Measurements from ENCODE around the gene SLC24A5. TPM values are rescaled to one million over a fixed set of nuclear protein-coding genes. Genes with fewer than 3 reads are reported as not detected.

SLC24A5 gene
- total and polyA plus RNA-seq, 9 donors = 0.04 to 2.3 (median 0.13) TPM; not detected in 4

DNA sequence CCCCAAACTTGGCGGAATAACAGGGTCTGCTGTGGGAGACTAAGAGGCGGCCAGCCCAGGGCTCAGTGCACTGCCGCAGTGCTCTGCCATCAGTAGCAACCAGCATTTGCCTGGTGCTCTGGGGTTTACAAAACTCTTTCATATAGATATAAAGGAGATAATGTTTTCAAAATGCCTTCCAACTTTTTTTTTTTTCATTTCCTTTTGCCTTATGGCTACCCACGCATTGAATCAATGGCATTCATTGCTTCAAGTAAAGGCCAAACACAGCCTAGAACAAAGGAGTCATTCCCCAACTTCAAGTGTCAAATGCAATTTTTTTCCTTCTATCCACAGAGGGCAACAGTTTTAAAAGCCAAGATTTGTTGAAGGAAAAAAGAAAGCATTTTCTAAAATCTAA is 11.6 kb upstream of the SLC24A5 start:
- no peak overlapping the region for H3K4me3 ChIP-seq (ENCODE audit: low read length)
- H3K27me3 ChIP-seq (ENCODE audit: control insufficient read depth, insufficient read depth, low read length) = peaks cover 3% of the 10 kb centered on the region
- no peak for DNase-seq
- H3K9me3 ChIP-seq (replicated peaks; ENCODE audit: control insufficient read depth, low read depth, low read length) = no peaks in the 10 kb centered on the region
- no peaks in the 10 kb centered on the region for H3K36me3 ChIP-seq (ENCODE audit: control insufficient read depth, insufficient read depth, low read length)
- no peaks in the 10 kb centered on the region for H3K4me1 ChIP-seq (ENCODE audit: control insufficient read depth, insufficient read depth, low read length)
- no peak overlapping the region for H3K27ac ChIP-seq (ENCODE audit: low read length)
- WGBS (ENCODE audit: insufficient coverage) = no CpG with 5 or more reads among the region's 4 CpGs

DNA sequence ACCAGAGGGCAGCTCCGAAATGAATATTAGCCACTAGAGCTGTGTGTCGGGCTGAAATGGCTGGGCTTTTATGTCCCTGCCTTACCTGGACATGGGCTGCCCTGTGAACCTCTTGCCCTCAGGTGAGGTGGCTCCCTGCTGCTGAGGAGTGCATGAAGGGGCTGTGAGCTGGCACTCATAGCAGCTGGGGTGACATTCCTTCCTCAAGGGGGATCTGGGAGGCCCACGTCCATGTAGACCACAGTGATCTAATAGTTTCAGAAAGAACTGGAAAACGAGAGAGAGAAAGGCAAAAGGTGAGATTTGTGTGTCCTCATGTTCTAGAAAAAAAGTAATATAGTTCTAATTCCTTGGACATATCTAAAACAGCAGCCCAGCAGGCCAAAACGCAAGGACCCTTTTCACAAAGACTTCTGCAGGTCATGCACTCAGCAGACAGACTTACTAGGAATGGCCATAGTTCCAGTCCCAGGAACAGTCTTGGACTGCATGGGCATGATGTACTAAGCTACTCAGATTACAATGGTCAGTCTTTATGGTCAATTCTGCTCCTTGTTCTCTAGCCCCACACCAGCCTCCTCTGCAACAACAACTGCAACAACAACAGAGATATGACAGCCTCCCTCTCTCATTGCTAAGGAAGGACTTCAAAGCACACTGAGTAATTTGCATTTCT is 10.8 kb upstream of the SLC24A5 start:
- H3K4me1 ChIP-seq (ENCODE audit: control insufficient read depth, insufficient read depth, low read length) = no peaks in the 10 kb centered on the region
- no peaks in the 10 kb centered on the region for H3K36me3 ChIP-seq (ENCODE audit: control insufficient read depth, insufficient read depth, low read length)
- H3K4me3 ChIP-seq (ENCODE audit: low read length) = no peak overlapping the region
- WGBS (ENCODE audit: insufficient coverage) = 94% methylated on average over 3 of the region's 5 CpGs
- H3K9me3 ChIP-seq (replicated peaks; ENCODE audit: control insufficient read depth, low read depth, low read length) = no peaks in the 10 kb centered on the region
- H3K27me3 ChIP-seq (ENCODE audit: control insufficient read depth, insufficient read depth, low read length) = peaks cover 3% of the 10 kb centered on the region
- no peak for DNase-seq
- no peak overlapping the region for H3K27ac ChIP-seq (ENCODE audit: low read length)

DNA sequence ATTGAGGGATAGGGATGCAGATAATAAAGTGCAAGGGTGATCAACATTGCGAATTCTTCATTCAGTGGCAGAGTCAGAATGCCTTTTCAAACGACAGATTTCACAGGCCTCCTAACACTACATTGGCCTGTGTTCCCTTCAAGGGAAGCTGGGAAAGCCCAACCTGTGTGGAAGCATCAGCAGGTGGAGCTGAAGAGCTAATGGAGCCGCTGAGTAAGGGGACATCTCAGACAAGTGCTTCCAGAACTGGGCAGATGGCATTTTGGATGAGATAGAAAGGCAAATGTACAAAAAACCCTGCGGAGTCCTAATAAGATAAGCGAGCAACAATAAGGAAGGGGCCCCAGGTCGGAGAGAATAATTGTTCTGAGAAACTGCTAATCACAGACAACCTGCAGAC is 8.5 kb upstream of the SLC24A5 start:
- Histone ChIP-seq H3K36me3 (ENCODE audit: control insufficient read depth, insufficient read depth, low read length) (no peaks in the 10 kb centered on the region), H3K4me1 (ENCODE audit: control insufficient read depth, insufficient read depth, low read length) (no peaks in the 10 kb centered on the region), H3K4me3 (ENCODE audit: low read length) (no peak overlapping the region), H3K27me3 (ENCODE audit: control insufficient read depth, insufficient read depth, low read length) (peaks cover 3% of the 10 kb centered on the region), H3K27ac (ENCODE audit: low read length) (no peak overlapping the region), H3K9me3 (replicated peaks; ENCODE audit: control insufficient read depth, low read depth, low read length) (no peaks in the 10 kb centered on the region)
- 50% methylated on average over 2 of the region's 6 CpGs for WGBS (ENCODE audit: insufficient coverage)
- no peak for DNase-seq

DNA sequence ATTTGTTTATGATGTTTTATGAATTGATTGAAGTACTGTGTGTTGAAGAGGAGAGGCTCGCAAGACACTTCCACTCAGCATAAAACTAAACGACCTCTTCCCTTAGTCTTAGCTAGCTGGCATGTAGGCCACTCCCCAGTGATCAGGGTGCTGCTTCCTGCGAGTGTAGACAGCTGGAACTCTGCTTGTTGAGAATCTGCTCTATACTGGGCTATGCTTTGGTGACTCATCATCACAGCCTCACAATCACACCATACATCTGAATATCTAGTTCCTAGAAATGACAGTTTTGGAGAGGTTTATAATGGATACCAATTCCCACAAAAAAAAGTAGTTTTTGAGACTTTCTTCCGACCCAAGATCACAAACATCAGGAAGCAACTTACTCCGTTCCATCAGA is 1.5 kb upstream of the SLC24A5 start:
- Histone ChIP-seq H3K4me3 (ENCODE audit: low read length) (no peak overlapping the region), H3K9me3 (replicated peaks; ENCODE audit: control insufficient read depth, low read depth, low read length) (no peaks in the 10 kb centered on the region), H3K27me3 (ENCODE audit: control insufficient read depth, insufficient read depth, low read length) (no peaks in the 10 kb centered on the region), H3K27ac (ENCODE audit: low read length) (no peak overlapping the region), H3K4me1 (ENCODE audit: control insufficient read depth, insufficient read depth, low read length) (no peaks in the 10 kb centered on the region), H3K36me3 (ENCODE audit: control insufficient read depth, insufficient read depth, low read length) (no peaks in the 10 kb centered on the region)
- DNase-seq = no peak
- WGBS (ENCODE audit: insufficient coverage) = 80% methylated on average over 2 of the region's 5 CpGs

DNA sequence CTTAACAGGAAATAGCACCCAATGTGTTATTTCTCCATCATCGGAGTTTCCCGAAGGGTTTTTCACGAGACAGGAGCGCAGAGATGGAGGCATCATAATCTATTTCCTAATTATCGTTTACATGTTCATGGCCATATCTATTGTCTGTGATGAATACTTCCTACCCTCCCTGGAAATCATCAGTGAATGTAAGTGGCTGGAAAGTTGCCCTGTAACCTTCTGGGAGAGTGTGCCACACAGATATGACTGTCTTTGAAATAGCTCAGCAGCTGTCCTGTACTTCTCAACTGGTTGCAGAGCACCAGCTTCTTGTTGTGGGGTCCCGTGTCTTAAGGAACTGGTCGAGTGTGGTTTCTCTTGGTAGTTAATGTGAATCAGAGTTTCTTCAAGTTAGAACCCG is 1.1 kb downstream of the SLC24A5 start:
- WGBS (ENCODE audit: insufficient coverage) = no CpG with 5 or more reads among the region's 8 CpGs
- H3K4me3 ChIP-seq (ENCODE audit: low read length) = no peak overlapping the region
- no peaks in the 10 kb centered on the region for H3K27me3 ChIP-seq (ENCODE audit: control insufficient read depth, insufficient read depth, low read length)
- H3K36me3 ChIP-seq (ENCODE audit: control insufficient read depth, insufficient read depth, low read length) = no peaks in the 10 kb centered on the region
- H3K9me3 ChIP-seq (replicated peaks; ENCODE audit: control insufficient read depth, low read depth, low read length) = no peaks in the 10 kb centered on the region
- no peak for DNase-seq
- no peak overlapping the region for H3K27ac ChIP-seq (ENCODE audit: low read length)
- no peaks in the 10 kb centered on the region for H3K4me1 ChIP-seq (ENCODE audit: control insufficient read depth, insufficient read depth, low read length)

DNA sequence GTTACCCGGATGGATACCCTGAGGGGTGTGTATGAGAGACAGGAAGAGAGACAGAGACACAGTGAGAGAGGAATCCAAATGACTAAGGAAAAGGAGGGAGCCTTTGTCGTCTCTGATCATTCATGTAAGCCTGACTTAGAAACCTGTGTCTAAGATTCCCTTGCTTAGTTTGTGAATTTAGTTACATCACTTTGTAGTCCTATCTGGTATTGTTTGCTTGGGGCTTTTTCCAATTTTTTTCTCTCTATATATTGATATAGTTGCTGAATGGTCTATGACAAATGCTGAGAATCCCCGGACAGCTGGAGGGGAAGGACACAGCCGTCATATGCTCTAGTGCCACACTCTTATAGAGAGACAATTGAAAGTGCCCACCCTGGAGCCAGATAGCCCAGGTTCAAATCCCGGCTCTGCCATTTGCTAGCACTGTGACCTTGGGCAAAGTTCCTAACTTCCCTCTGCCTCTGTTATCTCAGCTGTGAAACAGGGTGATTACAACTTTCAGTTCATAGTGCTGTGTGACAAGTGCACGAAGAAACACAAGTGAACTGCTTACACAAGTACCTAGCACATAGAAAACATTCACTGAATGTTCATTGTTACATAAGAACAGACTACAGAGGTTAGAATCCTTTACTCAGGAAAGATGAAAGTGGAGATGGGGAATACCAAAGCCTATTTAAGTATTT is 6.0 kb downstream of the SLC24A5 start:
- no peaks in the 10 kb centered on the region for H3K36me3 ChIP-seq (ENCODE audit: control insufficient read depth, insufficient read depth, low read length)
- DNase-seq = no peak
- no peak overlapping the region for H3K4me3 ChIP-seq (ENCODE audit: low read length)
- 100% methylated on average over 2 of the region's 6 CpGs for WGBS (ENCODE audit: insufficient coverage)
- H3K27ac ChIP-seq (ENCODE audit: low read length) = no peak overlapping the region
- H3K9me3 ChIP-seq (replicated peaks; ENCODE audit: control insufficient read depth, low read depth, low read length) = no peaks in the 10 kb centered on the region
- no peaks in the 10 kb centered on the region for H3K4me1 ChIP-seq (ENCODE audit: control insufficient read depth, insufficient read depth, low read length)
- no peaks in the 10 kb centered on the region for H3K27me3 ChIP-seq (ENCODE audit: control insufficient read depth, insufficient read depth, low read length)

DNA sequence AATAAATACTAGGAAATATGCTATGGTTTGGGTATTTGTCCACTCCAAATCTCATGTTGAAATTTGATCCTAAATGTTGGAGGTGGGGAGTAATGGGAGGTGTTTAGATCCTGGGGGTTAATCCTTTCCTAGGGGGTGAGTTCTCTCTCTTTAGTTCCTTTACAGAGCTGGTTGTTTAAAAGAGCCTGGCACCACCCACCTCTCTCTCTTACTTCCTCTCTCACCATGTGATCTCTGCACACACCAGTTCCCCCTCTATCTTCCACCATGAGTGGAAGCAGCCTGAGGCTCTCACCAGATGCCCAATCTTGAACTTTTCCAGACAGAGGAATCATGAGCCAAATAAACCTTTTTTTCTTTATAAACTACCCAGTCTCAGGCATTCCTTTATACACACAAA is 10.5 kb downstream of the SLC24A5 start:
- H3K9me3 ChIP-seq (replicated peaks; ENCODE audit: control insufficient read depth, low read depth, low read length) = no peaks in the 10 kb centered on the region
- H3K4me1 ChIP-seq (ENCODE audit: control insufficient read depth, insufficient read depth, low read length) = no peaks in the 10 kb centered on the region

DNA sequence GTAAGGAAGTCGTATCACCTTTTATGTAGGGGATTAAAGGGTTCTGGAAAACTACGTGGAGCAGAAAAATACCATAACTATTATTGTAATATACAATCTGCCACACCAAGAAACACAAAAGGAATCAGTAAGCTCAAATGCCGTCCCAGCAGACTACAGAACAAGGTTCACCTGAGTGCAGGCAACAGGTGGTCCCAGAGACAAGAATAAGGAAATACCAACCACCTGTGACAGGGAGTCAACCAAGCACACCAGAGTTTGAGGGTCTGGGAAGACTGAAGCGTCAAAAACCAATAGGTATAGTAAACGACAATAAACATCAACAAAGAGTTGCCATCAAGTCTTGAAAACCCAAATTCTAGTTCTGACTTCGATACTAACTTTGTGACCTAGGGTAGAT is 12.1 kb downstream of the SLC24A5 start:
- Histone ChIP-seq H3K4me3 (ENCODE audit: low read length) (no peak overlapping the region), H3K27me3 (ENCODE audit: control insufficient read depth, insufficient read depth, low read length) (no peaks in the 10 kb centered on the region), H3K36me3 (ENCODE audit: control insufficient read depth, insufficient read depth, low read length) (no peaks in the 10 kb centered on the region), H3K27ac (ENCODE audit: low read length) (no peak overlapping the region), H3K4me1 (ENCODE audit: control insufficient read depth, insufficient read depth, low read length) (no peaks in the 10 kb centered on the region), H3K9me3 (replicated peaks; ENCODE audit: control insufficient read depth, low read depth, low read length) (no peaks in the 10 kb centered on the region)
- DNase-seq = no peak
- no CpG with 5 or more reads among the region's 6 CpGs for WGBS (ENCODE audit: insufficient coverage)

More for the DNA sequence above, 10.5 kb downstream of the SLC24A5 start:
- Histone ChIP-seq H3K27me3 (ENCODE audit: control insufficient read depth, insufficient read depth, low read length) (no peaks in the 10 kb centered on the region), H3K36me3 (ENCODE audit: control insufficient read depth, insufficient read depth, low read length) (no peaks in the 10 kb centered on the region), H3K4me3 (ENCODE audit: low read length) (no peak overlapping the region), H3K27ac (ENCODE audit: low read length) (no peak overlapping the region)
- DNase-seq = no peak

DNA sequence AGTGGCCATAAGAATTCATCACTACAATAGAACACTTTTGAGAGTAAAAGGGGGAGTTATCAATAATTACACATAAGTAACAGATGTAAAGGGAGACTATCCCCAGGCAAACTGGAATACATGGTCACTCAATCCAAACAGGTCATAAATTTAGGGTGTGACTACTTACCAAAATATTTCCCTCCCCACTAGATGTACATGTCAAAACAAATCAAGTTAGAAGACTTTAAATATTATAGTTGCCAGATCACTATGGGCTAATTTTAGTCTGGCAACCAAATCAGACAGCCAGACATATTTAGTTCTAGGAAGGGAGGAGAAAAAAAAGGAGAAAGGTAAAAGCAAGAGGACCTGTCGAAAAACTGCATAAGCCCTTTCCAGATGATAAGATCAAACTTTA is 23.1 kb downstream of the SLC24A5 start:
- Histone ChIP-seq H3K4me1 (ENCODE audit: control insufficient read depth, insufficient read depth, low read length) (no peaks in the 10 kb centered on the region), H3K4me3 (ENCODE audit: low read length) (no peak overlapping the region), H3K9me3 (replicated peaks; ENCODE audit: control insufficient read depth, low read depth, low read length) (no peaks in the 10 kb centered on the region), H3K27me3 (ENCODE audit: control insufficient read depth, insufficient read depth, low read length) (no peaks in the 10 kb centered on the region), H3K36me3 (ENCODE audit: control insufficient read depth, insufficient read depth, low read length) (no peaks in the 10 kb centered on the region), H3K27ac (ENCODE audit: low read length) (no peak overlapping the region)
- WGBS (ENCODE audit: insufficient coverage) = no CpG with 5 or more reads among the region's 1 CpG
- no peak for DNase-seq

DNA sequence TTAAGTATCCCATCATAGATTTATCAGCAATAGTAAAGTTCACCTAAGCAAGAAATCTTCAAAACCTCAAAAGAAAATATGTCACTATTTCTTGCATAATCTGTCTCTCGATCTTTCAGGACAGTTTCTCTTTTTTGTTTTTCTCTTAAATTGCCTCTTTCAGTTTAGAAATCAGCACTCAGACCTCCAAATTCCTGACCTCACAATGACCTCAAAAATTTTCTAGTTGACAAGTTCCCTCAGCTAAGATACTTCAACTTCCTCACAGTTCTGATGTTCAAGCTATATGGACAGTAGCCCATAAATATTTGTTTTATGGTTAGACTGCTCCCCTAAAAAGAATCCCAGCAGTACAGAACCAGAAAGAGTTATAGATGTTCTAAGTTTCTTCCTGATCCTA is 24.1 kb downstream of the SLC24A5 start:
- Histone ChIP-seq H3K4me1 (ENCODE audit: control insufficient read depth, insufficient read depth, low read length) (no peaks in the 10 kb centered on the region), H3K27me3 (ENCODE audit: control insufficient read depth, insufficient read depth, low read length) (no peaks in the 10 kb centered on the region), H3K36me3 (ENCODE audit: control insufficient read depth, insufficient read depth, low read length) (no peaks in the 10 kb centered on the region), H3K4me3 (ENCODE audit: low read length) (no peak overlapping the region), H3K27ac (ENCODE audit: low read length) (no peak overlapping the region), H3K9me3 (replicated peaks; ENCODE audit: control insufficient read depth, low read depth, low read length) (no peaks in the 10 kb centered on the region)
- peak; percentile 30 for DNase-seq
- 29% methylated on average over 1 of the region's 1 CpG for WGBS (ENCODE audit: insufficient coverage)

DNA sequence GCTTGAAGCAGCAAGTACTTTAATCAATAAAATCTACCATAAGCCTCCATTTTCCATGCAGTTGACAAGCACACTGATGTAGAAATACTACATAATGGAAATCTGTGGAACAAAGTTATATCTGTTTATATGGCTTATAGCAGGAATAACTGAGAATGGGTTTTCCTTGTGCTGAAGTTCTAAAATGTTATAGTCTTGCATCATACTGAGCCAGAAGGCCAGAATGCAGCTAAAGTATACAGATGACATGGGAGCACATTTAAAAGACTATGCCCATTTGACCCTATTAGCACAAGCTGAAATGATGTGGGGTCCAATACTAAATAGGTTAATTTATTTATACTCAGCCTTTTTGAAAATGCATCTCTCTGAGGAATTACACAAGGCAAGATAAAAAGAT is 25.1 kb downstream of the SLC24A5 start:
- no peak for DNase-seq
- Histone ChIP-seq H3K27me3 (ENCODE audit: control insufficient read depth, insufficient read depth, low read length) (no peaks in the 10 kb centered on the region), H3K27ac (ENCODE audit: low read length) (no peak overlapping the region), H3K9me3 (replicated peaks; ENCODE audit: control insufficient read depth, low read depth, low read length) (no peaks in the 10 kb centered on the region), H3K36me3 (ENCODE audit: control insufficient read depth, insufficient read depth, low read length) (no peaks in the 10 kb centered on the region), H3K4me3 (ENCODE audit: low read length) (no peak overlapping the region), H3K4me1 (ENCODE audit: control insufficient read depth, insufficient read depth, low read length) (no peaks in the 10 kb centered on the region)

Measured in muscle of leg (tissue), 11 donors.